Mesothelial cell of epicardium (in vitro differentiated cells): ENCODE data around the gene P3H4. TPM values are rescaled to one million over a fixed set of nuclear protein-coding genes. Genes with fewer than 3 reads are reported as not detected.
A peak's percentile ranks its signal among the peaks of the same experiment; 100 is the strongest.

Experiments used
- DNase-seq, 2 experiments: peaks; one replicate each; pipeline ENCODE4 v3.0.0; 2021; ENCODE audit warnings: low spot score in 2 of 2; ENCODE audit not compliant: unreplicated experiment in 2 of 2
- H3K27ac Mint-ChIP-seq: 2 replicates; pipeline ENCODE4 v1.8.0; 2021; ENCODE audit warnings: mixed read lengths
- H3K27me3 Mint-ChIP-seq: 2 replicates; pipeline ENCODE4 v1.8.0; 2021; ENCODE audit warnings: low read depth, mixed read lengths
- H3K36me3 Mint-ChIP-seq: 2 replicates; pipeline ENCODE4 v1.8.0; 2021; ENCODE audit warnings: mixed read lengths
- H3K4me1 Mint-ChIP-seq: 2 replicates; pipeline ENCODE4 v1.8.0; 2021; ENCODE audit warnings: mixed read lengths
- H3K4me3 Mint-ChIP-seq: 2 replicates; pipeline ENCODE4 v1.8.0; 2021; ENCODE audit warnings: mild to moderate bottlenecking, moderate library complexity, mixed read lengths
- H3K9me3 Mint-ChIP-seq: 2 replicates; pipeline ENCODE4 v1.8.0; 2021; ENCODE audit warnings: mixed read lengths
- CTCF ChIP-seq: fragments of 200-600 bp; sonication (generic); IDR thresholded peaks from one replicate; pipeline ENCODE4 v1.5.0; 2021; ENCODE audit warnings: antibody characterized with exemption; ENCODE audit not compliant: unreplicated experiment
- total RNA-seq: library from RNA; stranded (reverse); gene quantifications from 3 replicates; pipeline ENCODE4 v1.2.1, GENCODE V29; 2021

P3H4 gene
- total RNA-seq, 1 donor from 2014 or later = 61.0 TPM

GRCh38 chr17:41775394-41776226 lies 36.1 kb downstream of the P3H4 start:
- DNase-seq = no peak
- Mint-ChIP-seq H3K36me3 (peaks cover 10% of the 10 kb centered on the region), H3K27me3 (no peaks in the 10 kb centered on the region), H3K27ac (peak overlapping the region; percentile 67), H3K4me3 (no peak overlapping the region), H3K9me3 (no peaks in the 10 kb centered on the region), H3K4me1 (peaks cover 52% of the 10 kb centered on the region)
- TF ChIP-seq CTCF = no peak

DNA sequence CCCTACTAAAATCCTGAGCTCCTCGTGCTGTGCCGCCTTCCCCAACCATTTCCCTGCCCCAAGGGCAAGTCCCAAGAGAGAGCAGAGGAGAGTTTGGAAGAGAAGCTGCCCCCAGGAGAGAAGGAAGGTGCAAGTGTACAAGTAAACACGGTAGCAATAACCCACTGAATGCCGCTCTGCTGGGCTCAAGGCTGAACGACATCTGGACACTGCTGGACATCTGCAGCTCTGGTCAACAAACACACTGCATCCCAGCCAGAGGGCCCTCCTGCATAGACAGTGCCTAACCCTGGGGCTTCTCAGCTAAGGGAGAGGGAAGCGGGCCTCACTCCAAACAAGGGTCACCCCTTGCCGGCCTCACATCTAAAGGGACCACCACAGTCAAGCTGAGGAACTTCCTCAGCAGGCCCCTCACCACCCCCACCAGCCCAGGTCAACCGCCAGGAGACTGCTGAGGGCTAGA lies 38.0 kb downstream of the P3H4 start:
- peaks cover 16% of the 10 kb centered on the region for H3K36me3 Mint-ChIP-seq
- H3K27ac Mint-ChIP-seq = peak overlapping the region; percentile 95
- H3K4me1 Mint-ChIP-seq = peaks cover 50% of the 10 kb centered on the region
- no peak for DNase-seq
- TF ChIP-seq CTCF = no peak
- no peak overlapping the region for H3K4me3 Mint-ChIP-seq
- H3K27me3 Mint-ChIP-seq = no peaks in the 10 kb centered on the region
- no peaks in the 10 kb centered on the region for H3K9me3 Mint-ChIP-seq

GRCh38 chr17:41773190-41773588 lies 38.6 kb downstream of the P3H4 start:
- H3K9me3 Mint-ChIP-seq = no peaks in the 10 kb centered on the region
- peak overlapping the region; percentile 22 for H3K4me3 Mint-ChIP-seq
- H3K36me3 Mint-ChIP-seq = peaks cover 19% of the 10 kb centered on the region
- no peaks in the 10 kb centered on the region for H3K27me3 Mint-ChIP-seq
- H3K27ac Mint-ChIP-seq = peak overlapping the region; percentile 95
- H3K4me1 Mint-ChIP-seq = peaks cover 49% of the 10 kb centered on the region
- TF ChIP-seq CTCF = no peak
- DNase-seq = peak in 1 of 2 experiments; percentile 63

GRCh38 chr17:41772586-41773189 lies 39.1 kb downstream of the P3H4 start:
- Mint-ChIP-seq H3K9me3 (no peaks in the 10 kb centered on the region), H3K27me3 (no peaks in the 10 kb centered on the region), H3K4me1 (peaks cover 44% of the 10 kb centered on the region), H3K4me3 (no peak overlapping the region), H3K36me3 (peaks cover 21% of the 10 kb centered on the region), H3K27ac (peak overlapping the region; percentile 95)
- no peak for DNase-seq
- no peak for TF ChIP-seq CTCF

DNA sequence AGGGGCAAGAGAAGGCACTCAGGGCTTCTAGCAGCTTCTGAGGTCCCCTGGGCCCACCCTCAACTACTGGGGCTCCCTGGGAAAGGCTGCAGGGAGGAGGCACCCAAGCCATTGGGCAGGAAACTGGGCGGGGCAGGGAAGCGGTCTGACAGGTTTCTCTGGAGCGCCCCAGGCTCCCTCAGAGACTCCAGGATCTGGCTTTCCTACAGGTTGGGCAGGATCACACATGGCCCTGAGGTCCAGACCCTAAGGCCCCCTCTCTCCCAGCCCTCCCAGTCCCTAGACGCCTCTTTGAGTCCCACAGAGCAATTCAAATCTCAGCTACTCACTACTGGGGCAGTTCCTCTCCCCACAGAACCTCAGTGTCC lies 39.5 kb downstream of the P3H4 start:
- Mint-ChIP-seq H3K27ac (peak overlapping the region; percentile 95), H3K27me3 (no peaks in the 10 kb centered on the region), H3K4me1 (peaks cover 40% of the 10 kb centered on the region), H3K9me3 (no peaks in the 10 kb centered on the region), H3K36me3 (peaks cover 23% of the 10 kb centered on the region), H3K4me3 (no peak overlapping the region)
- no peak for TF ChIP-seq CTCF
- DNase-seq = peak in 1 of 2 experiments; percentile 78
